BLaER1 (cell line): ENCODE data around the gene PSORS1C1.

ENCODE experiments used
- H3K27ac ChIP-seq: shearing (Covaris generic); formaldehyde crosslinking; 2 replicates; pipeline ENCODE4 v1.8.1; 2022
- H3K27me3 ChIP-seq: shearing (Covaris generic); formaldehyde crosslinking; 2 replicates; pipeline ENCODE4 v1.8.1; 2022
- H3K36me3 ChIP-seq: shearing (Covaris generic); formaldehyde crosslinking; 2 replicates; pipeline ENCODE4 v1.8.1; 2022
- H3K4me1 ChIP-seq: shearing (Covaris generic); formaldehyde crosslinking; 2 replicates; pipeline ENCODE4 v1.8.1; 2022
- H3K4me2 ChIP-seq: shearing (Covaris generic); formaldehyde crosslinking; 2 replicates; pipeline ENCODE4 v1.8.1; 2022
- H3K4me3 ChIP-seq: shearing (Covaris generic); formaldehyde crosslinking; 2 replicates; pipeline ENCODE4 v1.8.1; 2022
- H3K9ac ChIP-seq: shearing (Covaris generic); formaldehyde crosslinking; 2 replicates; pipeline ENCODE4 v1.8.1; 2022
- H3K9me3 ChIP-seq: shearing (Covaris generic); formaldehyde crosslinking; 2 replicates; pipeline ENCODE4 v1.8.1; 2022
- H4K20me1 ChIP-seq: shearing (Covaris generic); formaldehyde crosslinking; 2 replicates; pipeline ENCODE4 v1.8.1; 2022
- Cebpa-rat ChIP-seq: shearing (Covaris generic); IDR thresholded peaks from 2 replicates; pipeline ENCODE4 v1.8.1; 2022

PSORS1C1 gene

DNA sequence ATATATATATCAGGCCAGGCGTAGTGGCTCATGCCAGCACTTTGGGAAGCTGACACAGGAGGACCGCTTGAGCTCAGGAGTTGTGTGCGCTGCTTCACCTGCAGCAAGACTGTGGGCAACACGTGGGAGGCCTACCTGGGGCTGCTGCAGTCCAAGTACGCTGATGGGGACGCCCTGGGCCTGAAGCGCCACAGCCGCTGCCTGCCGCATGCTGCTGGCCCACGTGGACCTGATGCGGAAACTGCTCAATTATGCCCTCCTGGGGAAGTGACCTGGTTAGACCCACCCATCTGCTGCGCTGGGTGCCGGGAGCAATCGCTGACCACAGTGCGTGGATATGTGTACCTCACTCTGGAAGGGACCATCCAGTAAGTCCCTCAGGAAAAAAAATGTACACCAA, 26.0 kb downstream of the PSORS1C1 start:
- H3K4me1 ChIP-seq = peaks cover 5% of the 10 kb centered on the region
- H3K27me3 ChIP-seq = no peaks in the 10 kb centered on the region
- TF ChIP-seq Cebpa-rat = no peak
- H3K9ac ChIP-seq = no peak overlapping the region
- peaks cover 38% of the 10 kb centered on the region for H3K36me3 ChIP-seq
- H3K27ac ChIP-seq = no peak overlapping the region
- H3K9me3 ChIP-seq = no peaks in the 10 kb centered on the region
- H3K4me2 ChIP-seq = no peak overlapping the region
- no peak overlapping the region for H3K4me3 ChIP-seq
- no peaks in the 10 kb centered on the region for H4K20me1 ChIP-seq

GRCh38 chr6:31142361-31142761, 27.8 kb downstream of the PSORS1C1 start:
- H3K27ac ChIP-seq = no peak overlapping the region
- no peaks in the 10 kb centered on the region for H4K20me1 ChIP-seq
- no peak overlapping the region for H3K9ac ChIP-seq
- no peaks in the 10 kb centered on the region for H3K27me3 ChIP-seq
- no peak overlapping the region for H3K4me2 ChIP-seq
- H3K36me3 ChIP-seq = peaks cover 50% of the 10 kb centered on the region
- peaks cover 5% of the 10 kb centered on the region for H3K4me1 ChIP-seq
- no peak overlapping the region for H3K4me3 ChIP-seq
- no peak for TF ChIP-seq Cebpa-rat
- no peaks in the 10 kb centered on the region for H3K9me3 ChIP-seq

DNA sequence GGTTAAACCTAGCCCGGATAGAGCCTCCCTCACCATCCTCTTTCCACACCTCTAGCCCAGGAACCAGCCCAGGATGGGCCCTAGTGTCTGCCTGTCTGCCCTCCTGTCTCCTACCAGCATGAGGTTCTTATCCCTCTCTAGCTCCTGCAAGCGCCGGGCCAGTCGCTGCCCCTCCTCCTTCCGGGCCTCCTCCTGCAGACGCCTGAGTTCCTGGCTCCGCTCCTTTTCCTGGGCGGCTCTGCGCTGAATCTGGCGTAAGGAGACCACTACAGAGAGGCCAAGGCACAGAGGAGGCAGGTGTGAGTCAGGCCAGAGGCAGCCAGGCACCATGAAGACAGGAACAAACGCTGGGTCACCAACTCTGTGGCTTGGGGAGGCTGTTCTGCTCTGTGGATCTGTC, 28.5 kb downstream of the PSORS1C1 start:
- no peak for TF ChIP-seq Cebpa-rat
- Histone ChIP-seq H4K20me1 (no peaks in the 10 kb centered on the region), H3K9me3 (no peaks in the 10 kb centered on the region), H3K4me1 (no peaks in the 10 kb centered on the region), H3K4me3 (no peak overlapping the region), H3K36me3 (peaks cover 52% of the 10 kb centered on the region), H3K9ac (no peak overlapping the region), H3K4me2 (no peak overlapping the region), H3K27me3 (no peaks in the 10 kb centered on the region), H3K27ac (no peak overlapping the region)

DNA sequence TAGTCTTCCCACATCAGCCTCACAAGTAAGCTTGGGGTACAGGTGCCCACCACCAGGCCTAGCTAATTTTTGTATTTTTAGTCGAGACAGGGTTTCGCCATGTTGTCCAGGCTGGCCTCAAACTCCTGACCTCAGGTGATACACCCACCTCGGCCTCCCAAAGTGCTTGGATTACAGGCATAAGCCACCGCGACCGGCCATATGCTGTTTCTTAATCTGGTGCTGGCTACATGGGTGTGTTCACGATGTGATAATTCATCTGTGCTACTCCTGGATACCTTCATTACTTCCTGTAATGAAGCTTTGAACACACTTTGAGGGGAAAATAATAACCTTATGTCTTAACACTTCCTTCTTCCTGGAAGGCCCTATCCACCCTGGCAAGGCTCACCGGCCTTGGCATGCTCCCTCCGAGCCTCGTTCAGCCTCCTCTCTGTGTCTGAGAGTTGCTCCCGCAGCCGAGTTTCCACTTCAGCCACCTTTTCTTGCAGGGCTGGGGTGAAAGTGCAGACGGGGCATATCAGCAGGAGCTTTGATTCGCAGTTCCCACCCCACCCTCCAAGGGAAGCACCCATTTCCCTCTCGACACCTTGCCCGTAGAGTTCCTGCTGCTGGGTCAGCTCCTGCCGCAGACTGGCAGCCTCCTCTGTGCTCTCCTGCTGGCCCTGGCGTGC, 29.8 kb downstream of the PSORS1C1 start:
- H3K36me3 ChIP-seq = peaks cover 57% of the 10 kb centered on the region
- H4K20me1 ChIP-seq = no peaks in the 10 kb centered on the region
- no peak overlapping the region for H3K4me3 ChIP-seq
- H3K9me3 ChIP-seq = no peaks in the 10 kb centered on the region
- TF ChIP-seq Cebpa-rat = no peak
- H3K4me1 ChIP-seq = no peaks in the 10 kb centered on the region
- H3K4me2 ChIP-seq = no peak overlapping the region
- no peak overlapping the region for H3K9ac ChIP-seq
- H3K27ac ChIP-seq = no peak overlapping the region
- H3K27me3 ChIP-seq = no peaks in the 10 kb centered on the region

GRCh38 chr6:31144970-31145340, 30.4 kb downstream of the PSORS1C1 start:
- no peaks in the 10 kb centered on the region for H3K27me3 ChIP-seq
- H3K4me3 ChIP-seq = no peak overlapping the region
- H4K20me1 ChIP-seq = no peaks in the 10 kb centered on the region
- TF ChIP-seq Cebpa-rat = no peak
- no peak overlapping the region for H3K4me2 ChIP-seq
- no peaks in the 10 kb centered on the region for H3K4me1 ChIP-seq
- no peak overlapping the region for H3K9ac ChIP-seq
- H3K36me3 ChIP-seq = peaks cover 62% of the 10 kb centered on the region
- H3K9me3 ChIP-seq = no peaks in the 10 kb centered on the region
- no peak overlapping the region for H3K27ac ChIP-seq

DNA sequence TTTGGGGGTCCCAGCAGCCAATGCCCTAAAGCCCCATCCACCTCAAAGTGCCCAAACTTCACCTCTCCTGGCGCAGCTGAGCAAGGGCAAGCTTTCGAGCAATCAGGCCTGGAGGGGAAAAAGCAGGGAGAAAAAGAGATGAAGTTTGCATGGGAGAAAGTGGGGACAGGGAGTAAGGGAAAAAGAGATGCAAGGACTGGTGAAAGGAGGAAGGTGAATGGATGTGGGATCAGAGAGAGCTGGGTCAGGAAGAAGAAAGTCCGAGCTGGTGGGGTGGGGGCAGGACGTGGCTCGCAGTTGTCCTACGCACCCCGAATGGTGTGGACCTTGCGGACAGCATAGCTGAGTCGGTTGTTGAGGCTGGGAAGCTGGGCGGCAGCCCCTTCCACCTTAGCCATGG, 30.8 kb downstream of the PSORS1C1 start:
- Histone ChIP-seq H3K9me3 (no peaks in the 10 kb centered on the region), H3K4me3 (no peak overlapping the region), H4K20me1 (no peaks in the 10 kb centered on the region), H3K4me2 (no peak overlapping the region), H3K9ac (no peak overlapping the region), H3K27me3 (no peaks in the 10 kb centered on the region), H3K27ac (no peak overlapping the region), H3K4me1 (no peaks in the 10 kb centered on the region), H3K36me3 (peaks cover 67% of the 10 kb centered on the region)
- TF ChIP-seq Cebpa-rat = no peak

GRCh38 chr6:31149827-31150447, 35.3 kb downstream of the PSORS1C1 start:
- H3K4me2 ChIP-seq = no peak overlapping the region
- peaks cover 59% of the 10 kb centered on the region for H3K36me3 ChIP-seq
- no peaks in the 10 kb centered on the region for H3K9me3 ChIP-seq
- peaks cover 10% of the 10 kb centered on the region for H3K4me1 ChIP-seq
- no peaks in the 10 kb centered on the region for H4K20me1 ChIP-seq
- no peaks in the 10 kb centered on the region for H3K27me3 ChIP-seq
- H3K27ac ChIP-seq = no peak overlapping the region
- H3K4me3 ChIP-seq = no peak overlapping the region
- H3K9ac ChIP-seq = no peak overlapping the region
- no peak for TF ChIP-seq Cebpa-rat

GRCh38 chr6:31152781-31153180, 38.2 kb downstream of the PSORS1C1 start:
- H3K36me3 ChIP-seq = peaks cover 57% of the 10 kb centered on the region

DNA sequence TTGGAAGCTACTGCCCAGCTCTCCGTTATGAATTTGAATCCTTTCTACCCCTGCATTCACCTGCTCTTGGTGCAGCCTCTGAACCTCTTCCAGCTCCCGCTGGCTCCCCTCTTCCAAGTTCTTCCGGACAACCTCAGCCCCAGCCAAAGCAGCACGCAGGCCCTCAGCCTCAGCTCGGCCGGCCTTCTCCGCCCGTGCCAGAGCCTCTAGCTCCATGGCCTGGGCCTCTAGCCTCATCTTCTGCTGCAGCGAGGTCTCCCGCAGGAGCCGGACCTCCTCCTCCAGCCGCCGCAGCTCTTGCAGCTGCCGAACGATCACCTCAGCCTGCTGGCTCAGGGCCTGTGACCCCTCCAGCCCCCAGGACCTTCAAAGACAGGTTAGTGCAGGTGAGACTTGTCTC, 39.8 kb downstream of the PSORS1C1 start:
- no peaks in the 10 kb centered on the region for H3K27me3 ChIP-seq
- no peak overlapping the region for H3K27ac ChIP-seq
- H3K36me3 ChIP-seq = peaks cover 49% of the 10 kb centered on the region
- H3K4me1 ChIP-seq = peaks cover 30% of the 10 kb centered on the region
- H3K4me2 ChIP-seq = no peak overlapping the region
- no peak overlapping the region for H3K9ac ChIP-seq
- H3K9me3 ChIP-seq = no peaks in the 10 kb centered on the region
- no peaks in the 10 kb centered on the region for H4K20me1 ChIP-seq
- TF ChIP-seq Cebpa-rat = no peak
- H3K4me3 ChIP-seq = no peak overlapping the region

More at GRCh38 chr6:31152781-31153180, 38.2 kb downstream of the PSORS1C1 start:
- peak overlapping the region; percentile 9; the same call in 1 of the 2 replicates for H3K27ac ChIP-seq
- no peaks in the 10 kb centered on the region for H3K27me3 ChIP-seq
- no peaks in the 10 kb centered on the region for H3K9me3 ChIP-seq
- H3K4me2 ChIP-seq = no peak overlapping the region
- H3K4me1 ChIP-seq = peaks cover 24% of the 10 kb centered on the region
- H3K9ac ChIP-seq = no peak overlapping the region
- H4K20me1 ChIP-seq = no peaks in the 10 kb centered on the region
- no peak overlapping the region for H3K4me3 ChIP-seq
- TF ChIP-seq Cebpa-rat = no peak

- Histone ChIP-seq H4K20me1 (no peaks in the 10 kb centered on the region), H3K9me3 (no peaks in the 10 kb centered on the region), H3K4me1 (peaks cover 46% of the 10 kb centered on the region), H3K36me3 (peaks cover 37% of the 10 kb centered on the region), H3K9ac (peak overlapping the region; percentile 80; the same call in 1 of the 2 replicates), H3K4me3 (no peak overlapping the region), H3K27me3 (no peaks in the 10 kb centered on the region), H3K4me2 (peak overlapping the region; percentile 95), H3K27ac (no peak overlapping the region)
- TF ChIP-seq Cebpa-rat = no peak
These were observed 42.0 kb downstream of the PSORS1C1 start for GRCh38 chr6:31156641-31157040.
